GM19193 (cell line): ENCODE results near the gene ANKRD20A1.
"Not testable (repeated sequence)": the region's sequence is repeated elsewhere in the genome, so short reads cannot be mapped to it uniquely, and the experiment has no call there.

Source experiments
- POLR2A ChIP-seq: IDR thresholded peaks from 4 replicates; pipeline ENCODE4 v1.6.1; 2011; ENCODE audit not compliant: insufficient read depth, insufficient read length; ENCODE audit errors: extremely low read depth

The ANKRD20A1 gene

DNA sequence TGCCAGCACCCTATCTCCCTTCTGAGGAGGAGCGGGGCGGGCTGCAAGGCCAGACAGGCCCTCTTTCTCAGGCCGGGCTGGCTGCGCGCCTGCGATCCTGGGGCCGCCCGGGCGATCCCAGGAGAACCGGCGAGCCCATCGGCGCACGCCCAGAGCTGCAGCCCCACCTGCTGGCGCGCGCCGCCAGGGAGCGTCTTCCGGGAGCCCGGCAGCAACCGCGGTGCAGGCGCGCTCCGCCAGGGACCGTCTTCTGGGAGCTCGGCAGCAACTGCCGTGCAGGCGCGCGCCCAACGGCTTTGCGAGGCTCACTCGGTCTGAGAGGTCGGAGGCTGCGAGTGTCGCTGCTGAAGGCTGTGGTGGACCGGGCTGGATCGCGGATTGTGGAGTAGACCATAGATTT lies at the start of gene ANKRD20A1:
ANKRD20A1 (plus strand) TSS at position 61 of the 400 bp plus-strand sequence. CDS start 496 bp downstream, outside the sequence.
- TF ChIP-seq POLR2A: not testable (repeated sequence)
